GM21619 (cell line): ENCODE measurements around the gene ACTR3.
A peak's percentile ranks its signal among the peaks of the same experiment; 100 is the strongest.

Experiments used
- ATAC-seq: cut with Tn5 transposase; IDR thresholded peaks from one replicate; pipeline ENCODE4 v1.9.1; 2021; ENCODE audit not compliant: unreplicated experiment

ACTR3 gene

DNA sequence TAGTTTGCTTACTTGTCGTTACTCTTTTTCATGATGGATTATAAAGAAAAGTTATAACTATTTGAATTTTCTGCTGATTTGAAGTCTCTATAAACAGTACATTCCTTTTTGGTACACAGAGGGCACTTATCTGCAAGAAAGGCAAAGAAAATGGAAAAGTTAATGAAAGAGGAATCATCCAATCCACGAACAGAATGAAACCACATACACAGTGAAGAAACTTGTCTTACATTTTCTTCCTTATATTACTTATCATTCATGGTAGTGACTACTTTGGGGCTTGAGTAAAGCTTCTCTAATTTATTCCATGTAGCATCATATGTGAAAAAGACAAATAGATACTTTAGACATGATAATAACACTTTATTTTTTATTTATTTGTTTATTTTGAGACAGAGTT lies 14.8 kb upstream of the ACTR3 start:
- no peak for ATAC-seq

GRCh38 chr2:113876503-113877387 lies 13.1 kb upstream of the ACTR3 start:
- no peak for ATAC-seq

- no peak for ATAC-seq
Measured at GRCh38 chr2:113877711-113878598, 11.9 kb upstream of the ACTR3 start.

DNA sequence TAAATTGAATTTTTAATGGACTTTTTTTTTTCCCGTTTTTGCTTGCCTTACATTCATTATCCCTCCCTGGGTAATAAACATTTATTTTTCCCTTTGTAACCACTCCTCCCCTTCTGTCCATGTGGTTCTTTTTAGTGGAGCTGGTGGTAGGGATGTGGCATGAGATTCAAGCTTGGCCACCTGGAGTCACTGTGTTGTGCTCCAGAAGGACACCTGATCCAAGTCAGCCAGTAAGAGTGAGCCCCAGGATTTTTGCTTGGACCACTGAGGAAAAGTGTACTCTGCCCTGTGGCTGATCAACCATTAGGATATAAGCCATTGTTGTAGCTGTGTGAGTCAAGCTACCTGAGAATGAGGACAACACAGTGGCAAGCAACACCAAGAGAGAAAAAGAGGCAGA lies 11.1 kb upstream of the ACTR3 start:
- no peak for ATAC-seq

- no peak for ATAC-seq
Measured at GRCh38 chr2:113879457-113879856, 10.4 kb upstream of the ACTR3 start.

DNA sequence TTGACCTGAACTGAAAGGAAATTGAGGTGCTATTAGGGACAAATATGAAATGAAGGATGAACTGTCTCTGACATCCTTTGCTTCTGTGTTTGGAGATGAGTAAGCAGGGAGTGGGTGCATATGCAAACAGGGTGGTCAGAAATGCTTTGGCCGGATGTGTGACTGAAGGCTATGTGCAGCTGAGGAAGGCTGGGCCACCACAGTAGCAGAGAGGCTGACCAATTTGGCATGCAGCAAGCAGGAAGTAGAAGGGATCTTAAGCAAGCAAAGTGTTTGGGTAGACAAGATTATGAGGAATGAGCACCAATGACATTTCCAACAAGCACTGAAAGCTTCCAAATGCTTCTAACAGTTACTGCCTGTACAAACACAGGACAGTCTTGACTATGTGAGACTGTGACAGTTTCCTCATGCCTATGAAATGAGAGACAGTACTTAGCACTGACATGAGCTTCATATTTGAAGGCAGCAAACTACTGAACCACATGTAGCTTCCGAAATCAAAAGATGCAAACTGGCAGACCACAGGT lies 3.3 kb upstream of the ACTR3 start:
- ATAC-seq = peak; percentile 67

DNA sequence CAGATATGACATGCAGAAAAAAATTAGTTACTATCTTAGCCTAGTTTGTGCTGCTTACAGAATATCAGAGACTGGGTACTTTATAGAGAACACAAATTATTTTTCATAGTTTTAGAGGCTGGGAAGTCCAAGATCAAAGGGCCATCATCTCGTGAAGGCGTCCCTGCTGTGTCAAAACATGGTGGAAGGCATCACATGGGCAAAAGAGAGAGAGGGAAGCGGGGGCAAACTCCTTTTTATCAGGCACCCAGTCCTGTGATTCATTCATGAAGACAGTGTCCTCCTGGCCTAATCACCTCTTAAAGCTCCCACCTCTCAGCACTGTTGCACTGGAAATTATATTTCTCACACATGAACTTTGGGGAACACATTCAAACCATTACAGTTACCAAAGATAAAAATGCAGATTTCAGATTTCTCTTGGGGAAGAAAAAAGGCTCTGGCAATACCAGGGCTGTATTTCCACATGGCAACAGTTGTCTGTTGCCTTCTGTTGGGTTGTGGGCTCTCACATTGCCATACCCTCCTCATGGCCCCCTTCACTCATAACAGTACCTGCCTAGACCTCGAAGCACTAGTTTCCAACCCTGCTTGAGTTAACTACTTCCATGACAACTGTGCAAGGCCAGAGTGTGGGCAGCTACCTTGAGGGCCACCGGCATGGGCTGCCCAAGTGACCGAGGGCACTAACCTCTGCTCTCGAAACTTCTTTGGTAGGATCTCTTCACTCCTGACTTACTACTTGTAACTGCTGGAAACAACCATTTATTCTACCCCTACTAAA lies 2.7 kb upstream of the ACTR3 start:
- ATAC-seq = no peak

DNA sequence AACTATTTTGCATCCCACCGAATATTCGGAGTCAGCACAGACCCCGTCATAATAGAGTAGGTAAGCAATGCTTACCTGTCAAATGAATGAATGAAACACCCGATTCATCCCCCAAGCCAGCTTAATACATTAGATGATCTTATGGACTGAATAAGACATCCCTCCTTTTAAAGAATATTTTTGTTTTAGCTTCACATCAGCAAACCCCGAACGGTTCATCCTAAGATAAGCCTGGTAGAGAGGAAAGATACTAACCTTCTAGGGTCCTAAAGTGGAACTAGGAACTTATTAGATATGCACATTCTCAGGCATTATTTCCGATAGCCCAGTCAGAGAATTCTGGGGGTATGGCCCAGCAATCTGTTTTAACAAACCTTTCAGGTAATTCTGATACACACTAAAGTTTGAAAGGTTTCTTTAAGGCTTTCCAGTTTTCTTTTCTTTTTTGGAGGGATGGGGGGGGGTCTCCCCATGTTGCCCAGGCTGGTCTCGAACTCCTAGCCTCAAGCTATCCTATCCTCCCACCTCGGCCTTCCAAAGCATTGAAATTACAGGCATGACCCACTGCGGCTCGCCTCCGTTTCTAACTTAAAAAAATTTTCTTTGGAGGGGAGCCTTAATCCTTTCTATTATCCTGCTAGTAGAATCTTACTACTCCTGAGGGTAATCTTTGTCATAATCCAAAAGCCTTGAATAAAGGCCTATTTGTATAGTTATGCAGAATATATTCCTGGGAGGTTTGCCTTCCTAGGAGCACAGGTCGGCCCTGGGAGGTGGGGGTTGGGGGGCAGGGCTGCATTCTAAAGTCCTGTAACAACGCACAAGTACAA lies 1.0 kb upstream of the ACTR3 start:
- ATAC-seq = no peak

DNA sequence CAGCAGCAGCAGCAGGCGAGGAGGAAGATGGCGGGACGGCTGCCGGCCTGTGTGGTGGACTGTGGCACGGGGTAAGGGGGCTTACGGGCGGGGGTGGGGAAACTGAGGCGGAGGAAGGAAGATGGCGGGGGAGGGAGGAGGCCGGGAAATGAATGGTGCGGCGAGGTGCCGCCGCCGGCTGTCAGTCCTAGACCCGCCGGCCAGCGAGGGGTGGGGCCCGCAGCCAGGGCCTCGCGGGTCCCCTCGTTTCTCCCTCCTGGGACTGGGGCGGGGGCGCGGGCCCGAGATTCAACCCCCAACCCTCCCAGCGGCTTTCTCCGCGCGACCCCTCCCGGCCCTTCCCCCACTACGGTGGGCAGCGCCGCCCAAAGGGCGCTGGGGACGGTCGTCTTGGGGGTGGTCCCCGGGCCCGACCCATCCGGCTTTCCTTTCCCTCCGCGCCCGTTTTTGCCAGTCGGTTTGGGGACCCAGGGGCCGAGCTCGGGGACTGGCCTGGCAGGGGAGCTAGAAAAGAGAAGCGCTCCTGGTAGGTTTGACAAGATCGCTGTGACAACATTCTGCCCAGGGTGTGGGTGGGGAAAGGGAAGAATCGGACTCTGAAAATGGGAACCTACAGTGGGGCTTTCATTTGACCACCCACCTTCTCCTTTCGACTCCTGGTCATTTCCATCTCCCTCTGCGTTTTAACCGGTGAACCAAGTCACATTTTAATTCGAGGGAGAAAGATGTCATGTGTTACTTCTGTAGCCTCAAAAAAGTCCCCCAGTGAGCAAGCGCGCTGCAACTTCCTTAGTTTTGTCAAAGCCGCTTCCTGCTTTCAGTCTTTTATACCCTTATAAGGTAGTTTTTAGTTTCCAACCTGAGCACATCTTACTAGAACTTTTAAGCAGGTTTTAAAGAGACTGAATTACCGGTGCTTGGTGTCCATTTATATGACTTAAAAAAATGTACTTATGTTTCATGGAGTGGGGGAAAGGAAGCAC lies 655 bp downstream of the ACTR3 start:
- peak; percentile 26 for ATAC-seq

DNA sequence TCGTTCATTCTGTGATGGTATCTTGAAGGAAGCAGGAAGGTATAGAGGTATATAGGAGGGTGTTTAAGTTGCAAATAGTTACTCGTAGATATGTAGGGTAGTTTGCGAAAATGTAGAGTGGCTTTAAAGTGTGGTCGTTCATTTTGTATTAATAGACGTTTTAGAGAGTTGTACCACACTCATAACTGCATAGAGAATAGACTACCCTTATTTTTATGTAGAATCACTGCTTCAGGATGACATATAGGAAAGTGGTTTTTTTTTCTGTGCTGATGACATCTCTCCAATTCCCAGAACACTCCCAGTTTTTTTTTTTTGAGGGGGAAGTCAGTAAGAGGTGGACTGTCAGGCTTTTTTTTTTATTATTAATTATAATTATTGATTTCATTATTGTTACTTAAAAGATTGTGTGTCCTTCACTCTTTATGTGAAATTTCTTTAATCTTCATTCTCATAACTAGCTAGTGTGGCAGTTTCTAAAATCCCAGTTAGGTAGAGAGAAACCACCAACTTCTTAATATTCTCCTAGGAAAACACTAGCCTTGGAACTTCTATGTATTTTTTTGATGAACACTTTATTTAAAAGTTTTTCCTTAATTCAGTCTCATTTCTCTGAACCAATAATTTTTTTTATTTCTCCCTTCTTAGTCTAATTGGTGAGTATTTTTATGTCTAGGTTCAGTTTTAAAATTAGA lies 1.5 kb downstream of the ACTR3 start:
- ATAC-seq = no peak

DNA sequence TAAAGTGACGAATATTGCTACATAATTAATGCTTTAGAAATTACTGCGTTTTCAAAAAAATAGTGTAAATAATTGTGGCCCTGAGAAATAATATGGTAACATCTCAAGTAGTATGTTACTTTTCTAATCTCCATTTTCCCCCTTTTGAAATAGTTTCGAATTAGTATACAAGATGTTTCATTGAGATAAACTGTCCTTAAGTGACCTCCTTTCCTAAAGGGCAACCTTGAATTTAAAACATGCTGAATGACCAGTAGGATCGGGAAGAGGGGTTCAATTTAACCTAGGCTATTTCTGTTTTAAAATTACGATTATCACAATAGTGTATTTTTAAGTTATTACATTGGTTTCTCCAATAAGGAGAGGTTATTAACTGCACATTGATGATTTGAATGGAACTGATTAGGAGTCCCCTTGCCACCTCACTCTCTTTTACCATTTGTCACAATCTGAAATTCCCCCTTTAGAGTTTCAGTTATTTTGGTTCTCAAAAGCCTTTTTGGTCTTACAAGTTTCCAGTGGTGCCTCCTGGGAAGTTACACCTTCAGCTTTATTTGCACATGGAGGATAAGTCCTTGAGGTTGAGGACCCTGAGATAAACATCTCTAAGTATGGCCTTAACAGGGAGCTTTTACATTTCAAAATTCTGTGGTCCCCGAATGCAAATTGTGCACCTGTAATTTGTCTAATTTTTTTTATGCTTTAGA lies 2.3 kb downstream of the ACTR3 start:
- ATAC-seq = no peak

- ATAC-seq = no peak
Measured at GRCh38 chr2:113894156-113894743, 4.4 kb downstream of the ACTR3 start.

GRCh38 chr2:113895301-113895700 lies 5.4 kb downstream of the ACTR3 start:
- ATAC-seq = no peak

DNA sequence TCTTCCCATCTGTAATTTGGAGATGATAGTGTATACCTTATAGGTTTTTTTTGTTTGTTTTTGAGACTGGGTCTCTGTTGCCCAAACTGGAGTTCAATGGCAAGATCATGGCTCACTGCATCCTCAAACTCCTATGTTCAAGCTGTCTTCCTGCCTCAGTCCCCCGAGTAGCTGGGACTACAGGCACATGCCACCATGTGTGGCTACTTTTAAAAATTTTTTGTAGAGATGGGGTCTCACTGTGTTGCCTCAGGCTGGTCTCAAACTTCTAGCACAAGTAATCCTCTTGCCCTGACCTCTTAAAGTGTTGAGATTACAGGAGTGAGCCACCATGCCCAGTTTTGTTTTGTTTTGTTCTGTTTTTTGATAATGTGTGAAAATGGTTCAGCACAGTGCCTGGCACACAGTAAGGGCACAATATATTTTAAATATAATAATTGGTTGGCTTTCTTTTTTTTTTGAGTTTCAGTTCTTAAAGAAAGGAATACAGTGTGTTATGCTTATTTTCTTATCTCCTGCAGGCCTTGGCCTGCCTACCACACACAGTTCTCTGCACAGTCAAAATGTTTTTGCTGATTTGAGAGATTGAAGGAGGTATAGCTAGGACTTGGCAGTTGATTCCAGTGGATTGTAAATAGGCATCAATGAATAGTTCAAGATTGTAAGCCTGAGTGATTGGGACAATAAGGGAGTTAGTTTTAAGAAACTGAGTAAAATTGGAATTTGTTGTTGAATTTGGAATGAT lies 6.1 kb downstream of the ACTR3 start:
- no peak for ATAC-seq

DNA sequence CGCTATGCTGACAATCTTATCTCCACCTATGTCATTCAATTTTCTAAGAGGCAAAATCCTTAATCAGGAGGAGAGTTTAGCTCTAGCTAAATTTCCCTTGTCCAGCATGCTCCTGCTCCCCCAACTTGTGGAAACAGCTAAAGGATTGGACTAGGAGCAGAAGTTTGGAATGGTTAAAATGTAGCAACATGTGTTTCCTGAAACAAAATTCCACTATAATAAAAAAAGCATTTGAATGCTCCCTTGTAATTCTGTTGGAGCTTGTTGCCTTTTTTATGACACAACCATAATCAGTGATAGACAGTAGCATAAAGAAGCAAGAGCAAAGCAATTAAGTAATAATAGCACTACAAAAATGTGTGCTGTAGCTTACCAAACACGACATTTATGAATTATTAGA lies 6.9 kb downstream of the ACTR3 start:
- ATAC-seq = no peak

DNA sequence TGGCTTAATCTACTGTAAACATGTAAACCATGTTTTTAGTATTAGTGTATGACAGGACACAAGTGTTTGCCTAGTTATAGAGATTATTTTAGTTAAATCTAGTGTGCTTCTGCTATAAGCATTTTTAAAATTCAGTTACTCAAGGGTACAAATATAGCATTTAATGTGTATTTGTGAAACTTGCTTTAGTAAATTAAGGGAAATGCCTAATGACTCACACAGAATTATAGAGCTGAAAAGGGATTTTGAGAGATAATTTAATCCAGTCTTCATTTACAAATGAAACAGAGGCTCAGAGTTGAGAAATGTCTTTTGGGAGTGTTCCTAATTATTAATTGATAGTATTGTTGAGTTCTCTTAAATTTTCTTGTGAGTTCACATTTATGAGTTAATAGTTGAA lies 8.2 kb downstream of the ACTR3 start:
- no peak for ATAC-seq

GRCh38 chr2:113899166-113899565 lies 9.3 kb downstream of the ACTR3 start:
- no peak for ATAC-seq
